GM12878 (cell line): Measurements from ENCODE around the gene GPR17. TPM values are rescaled to one million over a fixed set of nuclear protein-coding genes. Genes with fewer than 3 reads are reported as not detected.

Experiments
- BRCA1 ChIP-seq: IDR thresholded peaks from 2 replicates; pipeline ENCODE4 v1.6.1; 2011; ENCODE audit warnings: low read depth, low read length, improper control_type of control experiment
- E2F4 ChIP-seq: IDR thresholded peaks from 2 replicates; pipeline ENCODE4 v1.6.1; 2012; ENCODE audit warnings: low read depth, low read length, improper control_type of control experiment
- E4F1 ChIP-seq: fragments of 450-650 bp; IDR thresholded peaks from 2 replicates; pipeline ENCODE4 v1.6.1; 2018; ENCODE audit warnings: borderline replicate concordance, mild to moderate bottlenecking; ENCODE audit not compliant: partially characterized antibody
- FOXM1 ChIP-seq: IDR thresholded peaks from 2 replicates; pipeline ENCODE4 v1.6.1; 2012; ENCODE audit warnings: low read depth, mild to moderate bottlenecking, inconsistent platforms, low read length, moderate library complexity
- HDGF ChIP-seq: fragments of 450-650 bp; IDR thresholded peaks from 2 replicates; pipeline ENCODE4 v1.6.1; 2016; ENCODE audit warnings: antibody characterized with exemption
- MTA2 ChIP-seq: fragments of 450-650 bp; IDR thresholded peaks from 2 replicates; pipeline ENCODE4 v1.6.1; 2016; ENCODE audit warnings: low read depth, mild to moderate bottlenecking, moderate library complexity
- NKRF ChIP-seq: fragments of 450-650 bp; conservative IDR thresholded peaks from 2 replicates; pipeline ENCODE4 v1.6.1; 2017; ENCODE audit warnings: mild to moderate bottlenecking, moderate library complexity
- SIX5 ChIP-seq: IDR thresholded peaks from 2 replicates; pipeline ENCODE4 v1.6.1; 2011; ENCODE audit warnings: mild to moderate bottlenecking, low read depth, low read length, moderate library complexity; ENCODE audit not compliant: severe bottlenecking
- SMAD5 ChIP-seq: IDR thresholded peaks from 2 replicates; pipeline ENCODE4 v1.6.1; 2016; ENCODE audit warnings: antibody characterized with exemption, low read depth
- SREBF2 ChIP-seq: IDR thresholded peaks from 2 replicates; pipeline ENCODE4 v1.6.1; 2012; ENCODE audit warnings: mild to moderate bottlenecking, low read length
- ZNF217 ChIP-seq: fragments of 450-650 bp; IDR thresholded peaks from 2 replicates; pipeline ENCODE4 v1.6.1; 2017; ENCODE audit warnings: antibody characterized with exemption, mild to moderate bottlenecking
- polyA plus RNA-seq, 11 experiments: library from polyadenylated mRNA; depleted of rRNA in 4 of 11; unstranded in 6 of 11; stranded (reverse) in 5 of 11; fragments of >200 nt; fragmentation: Nextera tagmentation in 4 of 11; fragmentation: Illumina TruSeq in 1 of 11; extraction: Ambion mirVana in 4 of 11; extraction: Trizol in 1 of 11; gene quantifications; 1 replicate in 1 of 11; 2 replicates in 10 of 11; pipeline versions ENCODE4 v1.2.1 to v1.2.3, GENCODE V29; 2011 to 2016; ENCODE audit warnings: inconsistent platforms in 2 of 11, missing spikeins in 2 of 11, low read depth in 1 of 11
- total RNA-seq, 4 experiments: library from RNA; depleted of rRNA in 3 of 4; stranded (reverse); fragments of >200 nt in 3 of 4; fragmentation: Illumina TruSeq in 1 of 4; extraction: Trizol in 1 of 4; gene quantifications; 2 replicates each; pipeline versions ENCODE4 v1.2.1 to v1.2.3, GENCODE V29; 2013 to 2021
- TF ChIP-seq, protein P1 (sequence below): fragments of 450-650 bp; IDR thresholded peaks from 2 replicates; pipeline ENCODE4 v1.6.1; 2017; ENCODE audit warnings: antibody characterized with exemption, mild to moderate bottlenecking, moderate library complexity
- TF ChIP-seq, protein P2 (sequence below): fragments of 450-650 bp; IDR thresholded peaks from 2 replicates; pipeline ENCODE4 v1.6.1; 2017; ENCODE audit warnings: mild to moderate bottlenecking, moderate library complexity

Gene GPR17
- total and polyA plus RNA-seq, 10 of the 15 experiments (the other 5 are each of a cell fraction or from before 2014, with no cell fraction given) = not detected

- TF ChIP-seq, protein P1, sequence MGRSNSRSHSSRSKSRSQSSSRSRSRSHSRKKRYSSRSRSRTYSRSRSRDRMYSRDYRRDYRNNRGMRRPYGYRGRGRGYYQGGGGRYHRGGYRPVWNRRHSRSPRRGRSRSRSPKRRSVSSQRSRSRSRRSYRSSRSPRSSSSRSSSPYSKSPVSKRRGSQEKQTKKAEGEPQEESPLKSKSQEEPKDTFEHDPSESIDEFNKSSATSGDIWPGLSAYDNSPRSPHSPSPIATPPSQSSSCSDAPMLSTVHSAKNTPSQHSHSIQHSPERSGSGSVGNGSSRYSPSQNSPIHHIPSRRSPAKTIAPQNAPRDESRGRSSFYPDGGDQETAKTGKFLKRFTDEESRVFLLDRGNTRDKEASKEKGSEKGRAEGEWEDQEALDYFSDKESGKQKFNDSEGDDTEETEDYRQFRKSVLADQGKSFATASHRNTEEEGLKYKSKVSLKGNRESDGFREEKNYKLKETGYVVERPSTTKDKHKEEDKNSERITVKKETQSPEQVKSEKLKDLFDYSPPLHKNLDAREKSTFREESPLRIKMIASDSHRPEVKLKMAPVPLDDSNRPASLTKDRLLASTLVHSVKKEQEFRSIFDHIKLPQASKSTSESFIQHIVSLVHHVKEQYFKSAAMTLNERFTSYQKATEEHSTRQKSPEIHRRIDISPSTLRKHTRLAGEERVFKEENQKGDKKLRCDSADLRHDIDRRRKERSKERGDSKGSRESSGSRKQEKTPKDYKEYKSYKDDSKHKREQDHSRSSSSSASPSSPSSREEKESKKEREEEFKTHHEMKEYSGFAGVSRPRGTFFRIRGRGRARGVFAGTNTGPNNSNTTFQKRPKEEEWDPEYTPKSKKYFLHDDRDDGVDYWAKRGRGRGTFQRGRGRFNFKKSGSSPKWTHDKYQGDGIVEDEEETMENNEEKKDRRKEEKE = no peak
- TF ChIP-seq FOXM1 (no peak), E2F4 (no peak), BRCA1 (no peak), SIX5 (no peak), SMAD5 (no peak), MTA2 (no peak), HDGF (no peak), NKRF (no peak), SREBF2 (no peak), ZNF217 (no peak), E4F1 (no peak)
- TF ChIP-seq, protein P2, sequence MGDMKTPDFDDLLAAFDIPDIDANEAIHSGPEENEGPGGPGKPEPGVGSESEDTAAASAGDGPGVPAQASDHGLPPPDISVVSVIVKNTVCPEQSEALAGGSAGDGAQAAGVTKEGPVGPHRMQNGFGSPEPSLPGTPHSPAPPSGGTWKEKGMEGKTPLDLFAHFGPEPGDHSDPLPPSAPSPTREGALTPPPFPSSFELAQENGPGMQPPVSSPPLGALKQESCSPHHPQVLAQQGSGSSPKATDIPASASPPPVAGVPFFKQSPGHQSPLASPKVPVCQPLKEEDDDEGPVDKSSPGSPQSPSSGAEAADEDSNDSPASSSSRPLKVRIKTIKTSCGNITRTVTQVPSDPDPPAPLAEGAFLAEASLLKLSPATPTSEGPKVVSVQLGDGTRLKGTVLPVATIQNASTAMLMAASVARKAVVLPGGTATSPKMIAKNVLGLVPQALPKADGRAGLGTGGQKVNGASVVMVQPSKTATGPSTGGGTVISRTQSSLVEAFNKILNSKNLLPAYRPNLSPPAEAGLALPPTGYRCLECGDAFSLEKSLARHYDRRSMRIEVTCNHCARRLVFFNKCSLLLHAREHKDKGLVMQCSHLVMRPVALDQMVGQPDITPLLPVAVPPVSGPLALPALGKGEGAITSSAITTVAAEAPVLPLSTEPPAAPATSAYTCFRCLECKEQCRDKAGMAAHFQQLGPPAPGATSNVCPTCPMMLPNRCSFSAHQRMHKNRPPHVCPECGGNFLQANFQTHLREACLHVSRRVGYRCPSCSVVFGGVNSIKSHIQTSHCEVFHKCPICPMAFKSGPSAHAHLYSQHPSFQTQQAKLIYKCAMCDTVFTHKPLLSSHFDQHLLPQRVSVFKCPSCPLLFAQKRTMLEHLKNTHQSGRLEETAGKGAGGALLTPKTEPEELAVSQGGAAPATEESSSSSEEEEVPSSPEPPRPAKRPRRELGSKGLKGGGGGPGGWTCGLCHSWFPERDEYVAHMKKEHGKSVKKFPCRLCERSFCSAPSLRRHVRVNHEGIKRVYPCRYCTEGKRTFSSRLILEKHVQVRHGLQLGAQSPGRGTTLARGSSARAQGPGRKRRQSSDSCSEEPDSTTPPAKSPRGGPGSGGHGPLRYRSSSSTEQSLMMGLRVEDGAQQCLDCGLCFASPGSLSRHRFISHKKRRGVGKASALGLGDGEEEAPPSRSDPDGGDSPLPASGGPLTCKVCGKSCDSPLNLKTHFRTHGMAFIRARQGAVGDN = no peak
These were observed 3.1 kb upstream of the GPR17 start (continued) for GRCh38 chr2:127642706-127643438.
